HCEC 1CT (cell line): Measurements from ENCODE around the gene ICA1L.

Source experiments
- DNase-seq: peaks from one replicate; pipeline ENCODE4 v3.0.0-alpha.2; 2017

ICA1L gene

DNA sequence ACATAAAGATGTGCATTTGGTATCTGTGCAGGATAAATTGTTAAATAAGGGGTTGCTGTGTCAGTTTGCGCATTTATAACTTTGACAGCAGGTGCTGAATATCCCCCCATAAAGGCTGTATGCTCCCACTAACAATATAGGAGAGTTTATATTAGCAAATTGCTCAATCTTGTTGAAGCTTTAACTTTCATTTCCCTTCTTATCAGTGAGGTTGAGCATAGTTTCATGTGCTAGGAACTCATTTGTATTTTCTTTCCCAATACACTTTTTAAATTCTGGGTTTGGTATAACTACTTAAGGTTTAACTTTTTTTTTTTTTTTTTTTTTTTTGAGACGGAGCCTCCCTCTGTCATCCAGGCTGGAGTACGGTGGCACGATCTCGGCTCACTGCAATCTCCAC lies 147.8 kb downstream of the ICA1L start:
- DNase-seq, result no peak
